ENCODE results near the gene ZW10.
A peak's percentile ranks its signal among the peaks of the same experiment; 100 is the strongest.
"Not testable (repeated sequence)": the region's sequence is repeated elsewhere in the genome, so short reads cannot be mapped to it uniquely, and the experiment has no call there.

Gene ZW10, protein sequence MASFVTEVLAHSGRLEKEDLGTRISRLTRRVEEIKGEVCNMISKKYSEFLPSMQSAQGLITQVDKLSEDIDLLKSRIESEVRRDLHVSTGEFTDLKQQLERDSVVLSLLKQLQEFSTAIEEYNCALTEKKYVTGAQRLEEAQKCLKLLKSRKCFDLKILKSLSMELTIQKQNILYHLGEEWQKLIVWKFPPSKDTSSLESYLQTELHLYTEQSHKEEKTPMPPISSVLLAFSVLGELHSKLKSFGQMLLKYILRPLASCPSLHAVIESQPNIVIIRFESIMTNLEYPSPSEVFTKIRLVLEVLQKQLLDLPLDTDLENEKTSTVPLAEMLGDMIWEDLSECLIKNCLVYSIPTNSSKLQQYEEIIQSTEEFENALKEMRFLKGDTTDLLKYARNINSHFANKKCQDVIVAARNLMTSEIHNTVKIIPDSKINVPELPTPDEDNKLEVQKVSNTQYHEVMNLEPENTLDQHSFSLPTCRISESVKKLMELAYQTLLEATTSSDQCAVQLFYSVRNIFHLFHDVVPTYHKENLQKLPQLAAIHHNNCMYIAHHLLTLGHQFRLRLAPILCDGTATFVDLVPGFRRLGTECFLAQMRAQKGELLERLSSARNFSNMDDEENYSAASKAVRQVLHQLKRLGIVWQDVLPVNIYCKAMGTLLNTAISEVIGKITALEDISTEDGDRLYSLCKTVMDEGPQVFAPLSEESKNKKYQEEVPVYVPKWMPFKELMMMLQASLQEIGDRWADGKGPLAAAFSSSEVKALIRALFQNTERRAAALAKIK

DNA sequence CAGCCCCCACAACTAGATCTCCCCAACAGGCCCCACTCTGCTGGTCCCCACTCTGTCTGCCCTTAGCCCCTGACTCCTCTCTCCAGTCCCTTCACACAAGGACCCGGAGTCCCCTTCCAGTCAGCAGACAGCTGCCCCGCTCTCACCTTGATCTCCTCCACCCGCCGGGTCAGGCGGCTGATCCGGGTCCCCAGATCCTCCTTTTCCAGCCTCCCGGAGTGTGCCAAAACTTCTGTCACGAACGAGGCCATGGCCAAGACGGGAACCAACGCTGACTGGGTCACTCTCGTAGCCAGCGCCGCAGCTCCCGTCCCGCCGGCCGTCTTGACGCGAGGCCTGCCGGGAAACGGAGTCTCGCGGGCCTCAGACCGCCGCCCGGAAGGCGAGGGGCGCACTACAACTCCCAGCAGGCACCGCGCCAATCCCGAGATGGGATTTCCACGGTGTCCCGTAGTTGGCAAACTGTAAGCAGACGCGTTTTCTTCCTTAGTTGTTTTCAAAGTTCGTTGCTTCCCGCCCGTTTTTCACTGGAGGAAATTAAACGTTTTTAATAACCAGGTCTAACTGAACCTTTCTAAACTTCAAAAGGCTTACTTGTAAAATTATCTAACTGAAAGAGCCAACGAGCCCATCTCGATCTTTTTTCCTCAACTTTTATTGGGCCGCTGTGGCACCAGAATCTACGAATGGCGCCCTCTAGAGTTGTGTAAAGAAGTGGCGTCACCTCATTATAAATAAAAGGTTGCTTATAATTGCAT is at the start of gene ZW10:
Gene ZW10, minus strand, starts transcription at position 277 of the 758 bp plus-strand sequence. Its CDS starts 26 bp downstream, at position 251.
- peak; percentile 90 to 93 for DNase-seq

DNA sequence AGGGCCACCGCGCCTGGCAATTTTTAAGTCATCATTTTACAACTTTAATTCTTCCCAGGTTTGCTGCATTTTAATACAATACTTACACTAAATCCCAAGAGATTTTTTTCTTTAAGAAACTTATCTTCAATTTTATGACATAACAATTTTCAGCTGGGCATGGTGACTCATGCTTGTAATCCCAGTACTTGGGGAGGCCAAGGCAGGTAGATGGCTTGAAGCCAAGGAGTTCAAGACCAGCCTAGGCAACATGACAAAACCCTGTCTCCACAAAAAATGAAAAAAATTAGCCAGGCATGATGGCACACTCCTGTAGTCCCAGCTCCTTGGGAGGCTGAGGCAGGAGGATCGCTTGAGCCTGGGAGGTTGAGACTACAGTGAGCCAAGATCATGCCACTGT is 44.9 kb upstream of the ZW10 start:
- no peak for DNase-seq

DNA sequence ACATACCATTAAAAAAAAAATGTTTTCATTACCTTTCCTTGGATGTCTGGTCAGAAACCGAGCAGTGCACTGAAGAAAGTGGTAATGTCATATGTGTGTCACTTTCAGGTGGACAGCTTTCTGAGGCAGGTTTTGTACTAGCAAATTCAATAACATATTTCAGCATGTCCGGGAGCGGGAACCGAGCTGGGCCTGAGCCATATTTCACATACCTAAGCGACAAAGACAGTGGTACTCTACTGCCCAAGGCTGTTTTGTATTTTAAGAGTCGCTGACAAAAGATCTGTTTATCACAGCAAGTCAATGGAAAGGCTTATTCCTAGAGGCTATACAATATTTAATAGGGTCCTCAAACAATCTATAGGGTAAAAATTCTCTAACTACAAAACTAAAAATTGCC is 44.1 kb upstream of the ZW10 start:
- no peak for DNase-seq

DNA sequence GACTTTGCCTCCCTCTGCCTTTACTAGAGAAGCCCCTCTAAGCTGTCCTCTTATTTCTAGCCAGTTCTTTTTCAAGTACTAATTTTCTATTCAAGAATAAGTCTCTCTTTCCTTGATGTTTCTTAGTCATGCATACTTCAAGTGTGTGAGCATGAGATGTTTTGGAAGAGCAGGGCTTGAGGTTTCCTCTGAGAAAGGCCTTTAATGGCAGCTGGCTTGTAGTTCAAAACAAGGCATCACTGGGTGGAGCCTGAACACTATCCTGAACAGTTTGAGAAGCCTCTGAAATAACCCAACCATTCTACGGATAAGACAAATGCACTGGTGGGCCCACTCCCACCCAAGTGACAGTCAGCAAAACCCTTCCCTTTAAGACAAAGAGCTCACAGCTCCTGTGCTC is 43.7 kb upstream of the ZW10 start:
- no peak for DNase-seq

DNA sequence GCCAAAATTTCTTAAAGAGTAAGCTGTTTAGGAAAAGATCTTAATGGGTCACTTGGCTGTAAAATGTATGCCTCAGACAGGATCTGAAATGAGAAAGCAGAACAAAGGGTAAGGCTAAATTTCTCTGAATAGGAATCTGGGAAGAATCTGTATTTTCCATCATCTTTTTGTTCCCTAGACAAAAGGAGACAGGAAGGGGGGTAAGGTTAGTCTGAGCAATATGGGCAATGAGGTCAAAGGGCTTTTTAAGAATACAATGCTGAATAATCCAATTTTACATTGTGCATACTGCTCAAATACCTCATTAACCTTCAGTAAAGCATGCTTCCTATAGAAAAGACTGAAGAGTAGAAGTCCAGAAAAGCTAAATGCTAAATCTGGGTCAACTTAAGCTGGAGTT is 40.7 kb upstream of the ZW10 start:
- DNase-seq: no peak

DNA sequence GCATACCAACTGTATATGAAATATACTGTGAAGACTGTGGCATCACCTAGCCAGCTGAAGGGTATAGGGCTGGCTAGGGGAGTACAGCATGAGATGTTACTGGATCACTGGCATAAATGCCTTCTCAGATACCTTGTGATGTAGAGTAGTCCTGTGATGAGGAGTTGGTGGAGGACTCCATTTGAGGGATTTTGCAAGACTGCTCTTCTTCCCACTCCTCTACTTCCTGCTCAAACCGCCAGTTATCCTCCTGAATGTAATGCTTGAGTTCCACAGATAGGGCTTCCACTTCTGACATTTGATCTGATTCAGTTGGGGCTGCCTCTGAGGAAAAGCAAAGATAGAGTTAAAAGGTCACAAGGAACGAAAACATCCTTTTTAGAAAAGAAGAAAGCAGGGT is 35.4 kb upstream of the ZW10 start:
- no peak for DNase-seq

DNA sequence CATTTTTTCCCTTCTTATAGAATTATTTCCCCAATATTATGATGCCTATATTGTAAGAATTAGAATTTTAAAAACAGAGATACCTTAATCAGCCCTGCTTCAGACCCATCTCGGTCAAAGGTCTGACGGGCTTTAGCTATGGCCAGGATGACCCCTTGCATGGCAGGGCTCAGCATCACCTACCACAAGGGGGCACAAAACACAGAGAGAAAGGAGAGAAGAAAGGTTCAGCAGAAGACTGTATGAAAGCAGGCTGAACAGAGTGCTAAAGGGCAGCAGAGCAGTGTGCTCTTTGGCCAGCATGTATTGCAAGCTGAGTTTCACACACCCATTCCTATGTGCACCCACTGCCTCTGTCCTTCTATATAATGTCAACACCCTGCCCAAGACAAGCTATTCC is 32.9 kb upstream of the ZW10 start:
- DNase-seq: peak in 1 of 2 donors; percentile 7

DNA sequence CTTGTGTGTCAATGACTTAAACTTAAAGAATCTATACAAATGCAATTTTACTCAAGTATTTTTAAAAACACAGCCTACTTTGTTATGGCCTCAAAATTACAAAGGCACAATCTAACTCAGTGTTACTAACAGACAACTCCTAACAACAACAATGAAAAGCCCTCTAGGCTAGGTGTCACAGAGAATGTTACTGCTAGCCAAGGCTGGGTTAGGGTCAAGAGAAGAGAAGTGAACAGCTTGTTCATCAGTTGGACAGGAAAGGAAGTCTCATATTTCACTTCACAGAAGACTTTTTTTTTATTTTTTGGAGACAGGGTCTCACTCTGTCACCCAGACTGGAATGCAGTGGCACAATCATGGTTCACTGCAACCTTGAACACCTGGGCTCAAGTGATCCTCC is 32.1 kb upstream of the ZW10 start:
- DNase-seq: no peak

DNA sequence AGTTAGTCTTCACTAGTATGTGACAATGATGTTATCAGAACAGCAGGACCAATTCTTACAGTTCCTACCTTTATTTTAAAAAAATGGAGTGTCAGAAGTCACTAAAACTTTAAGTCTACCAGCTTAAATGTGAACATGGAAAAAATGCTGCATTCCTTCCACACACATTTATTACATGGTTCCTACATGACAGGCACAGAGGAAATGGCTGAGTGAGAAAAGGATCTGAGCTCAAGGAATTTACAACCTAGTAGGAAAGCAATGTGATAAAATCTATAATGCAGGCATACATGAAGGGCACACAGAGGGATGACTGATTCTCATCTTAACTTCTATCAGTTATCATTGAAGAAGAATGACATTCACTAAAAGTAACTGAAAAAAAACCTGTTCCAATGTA is 29.1 kb upstream of the ZW10 start:
- no peak for DNase-seq

DNA sequence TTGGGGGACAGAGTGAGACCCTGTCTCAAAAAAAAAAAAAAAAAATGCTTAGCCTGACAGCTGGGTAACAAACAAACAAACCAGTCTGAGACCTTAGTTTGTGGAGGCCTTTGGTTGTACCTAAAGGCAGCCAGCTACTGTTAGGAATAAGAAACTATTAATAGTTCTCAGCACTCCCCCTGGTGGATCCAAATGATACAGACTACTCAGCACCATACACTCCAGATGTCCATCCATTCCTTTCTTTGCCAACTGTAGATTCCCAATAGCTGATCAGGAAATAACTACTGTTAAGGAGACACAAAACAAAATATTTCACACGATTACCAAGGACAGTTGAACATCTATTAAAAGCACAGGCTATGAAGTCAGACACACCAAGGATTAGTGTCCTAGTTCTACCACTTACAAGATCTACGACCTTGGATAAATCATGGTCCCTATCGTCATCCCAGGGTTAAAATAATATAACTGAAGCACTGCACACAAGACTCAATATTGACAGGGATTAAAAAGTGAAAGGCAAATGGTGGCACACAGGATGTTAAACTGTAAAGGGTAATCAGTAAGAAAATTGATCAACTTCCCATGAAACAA is 23.3 kb upstream of the ZW10 start:
- peak in 1 of 2 donors; percentile 38 for DNase-seq

DNA sequence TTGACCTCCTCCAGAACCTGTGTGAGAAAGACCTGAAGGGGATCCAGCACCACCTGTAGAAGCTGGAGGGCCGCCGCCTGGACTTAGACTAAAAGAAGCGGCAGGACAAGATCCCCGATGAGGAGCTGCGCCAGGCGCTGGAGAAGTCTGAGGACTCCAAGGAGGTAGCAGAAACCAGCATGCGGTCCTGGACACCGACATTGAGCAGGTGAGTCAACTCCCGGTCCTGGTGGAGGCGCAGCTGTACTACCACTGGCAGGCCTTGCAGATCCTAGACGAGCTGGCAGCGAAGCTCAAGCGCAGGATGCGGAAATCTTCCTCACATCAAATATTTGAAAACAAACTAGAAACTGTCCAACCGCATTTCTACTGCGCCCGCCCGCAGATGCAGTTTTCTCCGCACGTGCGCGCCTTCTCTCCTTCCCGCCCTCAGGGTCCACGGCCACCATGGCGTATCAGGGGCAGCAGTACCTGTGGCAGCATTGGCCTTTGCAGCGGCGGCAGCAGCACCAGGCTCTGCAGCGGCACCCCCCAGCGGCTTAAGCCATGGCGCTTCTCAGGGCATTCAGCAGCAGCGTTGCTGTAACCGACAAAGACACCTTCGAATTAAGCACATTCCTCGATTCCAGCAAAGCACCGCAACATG is 16.3 kb upstream of the ZW10 start:
- DNase-seq: no peak

DNA sequence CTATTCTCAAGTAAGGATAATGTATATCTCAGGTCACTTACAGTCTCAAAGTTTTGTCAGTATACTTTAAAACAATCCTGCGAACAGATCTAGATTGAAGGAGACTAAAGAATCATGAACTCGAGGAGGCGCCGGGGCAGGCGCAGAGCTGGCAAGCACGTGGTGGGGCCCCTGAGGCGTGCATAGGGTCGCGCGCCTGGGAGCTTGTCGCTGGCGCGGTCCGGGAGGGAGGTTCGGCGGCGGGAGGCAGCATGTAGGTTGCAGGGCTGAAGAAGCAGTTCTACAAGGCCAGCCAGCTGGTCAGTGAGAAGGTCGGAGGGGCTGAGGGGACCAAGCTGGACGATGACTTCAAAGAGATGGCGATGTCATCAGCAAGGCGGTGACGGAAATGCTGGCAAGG is 15.5 kb upstream of the ZW10 start:
- DNase-seq: not testable (repeated sequence)

DNA sequence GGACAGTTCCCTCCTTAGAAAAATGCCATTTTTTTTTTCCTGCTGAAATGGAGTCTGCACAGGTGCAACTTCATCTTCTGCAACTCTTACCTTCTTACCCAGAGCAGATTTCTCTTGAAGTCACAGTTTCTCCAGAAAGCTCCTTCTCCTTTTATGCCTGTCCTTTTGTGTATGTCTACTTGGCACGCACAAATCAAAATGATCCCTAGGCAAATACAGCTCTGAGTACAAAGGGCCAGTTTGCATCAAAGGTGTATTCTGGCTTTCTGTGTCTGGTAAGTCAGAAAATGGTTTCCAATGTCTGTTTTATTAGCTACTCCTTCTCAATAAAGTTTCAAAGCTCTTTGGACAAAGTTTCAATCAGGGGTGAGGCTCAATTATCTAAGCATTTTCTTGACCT is 8.6 kb upstream of the ZW10 start:
- no peak for DNase-seq

DNA sequence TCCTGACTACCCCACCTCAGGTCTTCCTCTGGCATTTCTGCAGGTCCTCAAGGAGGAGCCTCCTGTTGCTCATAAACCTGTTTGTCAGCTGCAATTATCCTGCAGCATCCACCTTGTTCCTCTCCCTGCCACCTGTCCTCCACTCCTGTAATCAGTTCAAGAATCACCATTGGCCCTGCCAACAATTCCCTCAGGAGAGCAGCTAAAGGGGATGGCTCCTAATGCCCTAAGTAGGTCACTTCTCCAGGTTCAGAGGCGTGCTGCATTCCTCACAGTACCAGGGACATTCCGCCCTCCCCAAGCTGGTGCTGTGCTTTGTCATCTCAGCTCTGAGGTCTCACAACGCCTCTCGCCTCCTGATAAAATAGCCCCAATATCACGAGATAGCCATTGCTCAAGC is 8.2 kb upstream of the ZW10 start:
- no peak for DNase-seq

DNA sequence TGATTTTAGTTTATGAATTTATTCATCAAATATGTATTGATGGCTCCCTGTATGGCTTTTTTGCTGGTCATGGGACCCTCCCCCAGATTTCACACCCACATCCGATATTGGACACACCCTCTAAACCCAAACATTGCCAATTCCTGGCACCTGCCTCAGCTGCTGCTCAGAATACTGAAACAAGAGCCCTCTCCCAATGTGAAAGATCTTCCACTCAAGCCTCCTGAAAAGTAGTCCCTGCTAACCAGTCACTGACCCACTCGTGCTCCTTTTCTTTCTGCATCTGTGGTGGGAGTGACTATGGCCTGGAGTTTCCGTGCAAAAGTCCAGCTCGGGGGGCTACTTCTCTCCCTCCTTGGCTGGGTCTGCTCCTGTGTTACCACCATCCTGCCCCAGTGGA is 6.0 kb upstream of the ZW10 start, which contains the start of gene CLDN25:
Gene CLDN25, plus strand, starts transcription at position 301 of the 400 bp plus-strand sequence. Its CDS starts 0 bp downstream, at position 301.
- DNase-seq: no peak

DNA sequence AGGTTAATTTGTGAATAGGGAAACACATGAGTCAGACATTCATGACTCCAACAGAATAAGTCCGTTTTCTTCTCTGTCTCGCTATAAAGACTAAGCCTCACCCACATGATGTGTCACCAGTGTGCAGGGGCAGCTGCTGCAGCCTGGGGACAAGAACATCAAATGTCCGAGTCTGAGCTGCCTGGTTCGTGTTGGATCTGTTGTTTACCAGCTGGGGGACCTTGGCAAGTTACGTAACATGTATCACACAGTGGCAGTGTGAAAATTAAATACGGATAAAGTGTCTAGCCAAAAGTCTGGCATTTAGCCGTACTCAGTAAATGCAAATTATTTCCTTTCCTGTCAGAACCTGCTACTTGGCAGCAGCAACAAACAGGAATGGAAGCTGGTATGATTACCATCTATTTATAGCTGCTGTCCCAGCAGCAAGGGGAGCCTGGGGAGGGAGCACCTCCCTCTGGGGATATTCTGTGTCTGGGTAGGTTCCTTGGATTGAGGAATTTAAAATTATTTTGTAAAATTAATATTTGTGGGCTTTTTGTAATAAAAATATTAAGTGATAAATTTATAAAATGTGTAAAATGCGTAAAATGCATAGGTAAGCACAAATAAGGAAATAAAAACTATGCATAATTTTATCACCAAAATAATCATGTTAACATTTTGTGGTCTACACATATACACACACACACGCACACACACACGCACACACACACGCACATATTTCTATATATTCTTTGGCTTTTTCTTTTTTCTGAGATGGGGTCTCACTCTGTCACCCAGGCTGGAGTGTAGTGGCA is 4.8 kb upstream of the ZW10 start:
- DNase-seq: no peak

DNA sequence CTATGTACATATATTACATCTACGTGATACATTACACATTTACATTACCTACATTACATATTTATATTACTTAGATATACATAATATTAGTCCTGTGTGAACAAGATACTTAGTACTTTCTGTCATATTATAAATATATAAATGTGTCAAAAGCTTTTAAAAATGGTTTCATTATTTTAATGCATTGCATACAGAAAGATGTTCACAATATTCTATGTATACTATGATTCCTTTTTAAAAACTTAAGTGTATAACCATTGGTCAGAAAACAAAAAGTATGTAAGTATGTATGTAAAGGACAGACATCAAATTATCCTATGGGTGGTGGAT is 647 bp upstream of the ZW10 start:
- no peak for DNase-seq

DNA sequence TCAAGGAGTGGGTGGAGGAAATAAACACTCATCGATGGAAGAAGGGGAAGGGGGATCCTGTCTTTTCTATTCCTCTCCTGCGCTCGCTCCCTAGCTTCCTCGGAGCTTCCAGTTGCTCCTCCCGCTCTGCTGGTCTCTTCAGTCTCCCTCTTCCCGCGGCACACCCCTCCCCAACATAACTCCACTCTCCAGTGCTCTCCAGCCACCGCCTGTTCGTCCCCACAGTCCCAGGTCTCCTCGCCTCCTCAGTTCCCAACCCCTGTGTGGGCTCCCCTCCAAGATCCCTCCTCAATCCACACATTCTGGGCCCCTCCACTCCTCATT is 438 bp downstream of the ZW10 start:
- no peak for DNase-seq

DNA sequence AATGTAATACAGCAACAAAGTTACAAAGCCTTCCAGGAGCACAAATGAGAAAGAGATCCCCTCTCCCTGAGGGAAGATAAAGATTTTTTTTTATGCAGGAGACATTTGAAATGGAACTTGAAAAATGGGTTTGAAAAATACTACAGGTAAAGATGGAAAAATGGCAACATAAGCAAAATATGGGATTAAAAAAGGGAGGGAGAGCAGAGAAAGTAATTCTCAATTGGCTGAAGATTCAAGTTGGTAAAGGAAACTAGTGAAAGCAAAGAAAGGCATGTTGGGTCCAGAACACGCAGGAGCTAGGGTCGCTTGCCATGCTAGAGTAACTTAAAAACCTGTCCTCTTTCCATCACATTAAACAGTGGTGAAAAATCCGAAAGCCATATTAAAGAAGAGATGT is 1.5 kb downstream of the ZW10 start:
- no peak for DNase-seq

DNA sequence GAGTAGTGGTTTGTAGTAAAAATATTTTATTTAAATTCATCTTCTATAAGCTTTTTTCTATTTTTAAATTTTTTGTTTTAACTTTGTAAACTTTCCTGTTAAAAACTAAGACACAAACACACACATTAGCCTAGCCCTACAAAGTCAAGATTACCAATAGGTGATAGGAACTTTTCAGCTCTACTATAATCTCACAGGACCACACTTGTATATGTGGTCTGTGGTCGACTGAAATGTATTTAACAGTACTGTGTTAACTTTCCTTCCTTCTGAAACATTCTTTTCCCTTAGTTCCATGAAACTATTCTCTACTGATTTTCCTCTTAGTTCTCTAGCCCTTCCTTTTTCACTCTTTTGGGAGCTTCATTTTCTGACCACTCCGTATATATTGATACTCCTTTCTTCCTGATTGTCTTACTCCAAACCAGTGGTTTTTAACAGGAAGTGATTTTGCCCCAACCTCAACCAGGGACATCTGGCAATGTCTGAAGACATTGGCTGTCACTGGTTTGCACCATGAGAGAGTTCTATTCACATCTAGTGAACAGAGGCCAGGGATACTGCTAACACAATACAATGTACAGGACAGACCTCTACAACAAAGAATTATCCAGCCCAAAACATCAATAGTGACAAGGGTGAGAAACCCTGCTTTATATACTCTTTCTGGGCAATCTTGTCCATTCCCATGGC is 8.8 kb downstream of the ZW10 start:
- DNase-seq: no peak

DNA sequence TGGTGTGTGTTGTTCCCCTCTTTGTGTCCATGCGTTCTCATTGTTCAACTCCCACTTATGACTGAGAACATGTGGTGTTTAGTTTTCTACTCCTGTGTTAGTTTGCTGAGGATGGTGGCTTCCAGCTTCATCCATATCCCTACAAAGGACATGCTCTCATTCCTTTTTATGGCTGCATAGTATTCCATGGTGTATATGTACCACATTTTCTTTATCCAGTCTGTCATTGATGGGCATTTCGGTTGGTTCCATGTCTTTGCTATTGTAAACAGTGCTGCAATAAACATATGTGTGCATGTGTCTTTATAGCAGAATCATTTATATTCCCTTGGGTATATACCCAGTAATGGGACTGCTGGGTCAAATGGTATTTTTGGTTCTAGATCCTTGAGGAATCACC is 10.5 kb downstream of the ZW10 start:
- not testable (repeated sequence) for DNase-seq
